ENCODE measurements around the gene SPAG8. TPM values are rescaled to one million over a fixed set of nuclear protein-coding genes. Genes with fewer than 3 reads are reported as not detected.

The SPAG8 gene
- total and polyA plus RNA-seq, 2 experiments from 2014 or later: 0.45 TPM

GRCh38 chr9:35813434-35814105 is 1.5 kb upstream of the SPAG8 start:
- Histone ChIP-seq H2AFZ (no peak overlapping the region), H3K4me1 (ENCODE audit: insufficient read depth) (peaks cover 18% of the 10 kb centered on the region), H3K4me3 (peak overlapping the region; percentile 48; the same call in 1 of the 2 replicates), H3K79me2 (replicated peaks; ENCODE audit: insufficient read depth) (no peaks in the 10 kb centered on the region), H3K4me2 (peak overlapping the region; percentile 91), H3K36me3 (ENCODE audit: insufficient read depth) (no peaks in the 10 kb centered on the region), H3F3A (replicated peaks; ENCODE audit: low read depth) (peaks cover 6% of the 10 kb centered on the region), H3K27me3 (ENCODE audit: insufficient read depth) (no peaks in the 10 kb centered on the region), H3K27ac (ENCODE audit: low read depth) (peak overlapping the region; percentile 91), H3K9me2 (ENCODE audit: insufficient read depth) (no peaks in the 10 kb centered on the region; the same call in 1 of the 2 replicates), H4K20me1 (replicated peaks; ENCODE audit: insufficient read depth) (no peaks in the 10 kb centered on the region)
- Mint-ChIP-seq H3K27me3 (ENCODE audit: insufficient read depth, low read depth, poor library complexity) (peaks cover 9% of the 10 kb centered on the region), H3K4me3 (peak overlapping the region; percentile 85), H3K4me1 (peaks cover 24% of the 10 kb centered on the region), H3K9me3 (peaks cover 3% of the 10 kb centered on the region; the same call in 2 of the 3 replicates), H3K36me3 (ENCODE audit: low read depth) (peaks cover 13% of the 10 kb centered on the region; the same call in 1 of the 3 replicates), H3K27ac (0 out of 2 replicates have a peak overlapping the region, but pooled peaks have one; percentile 45)
- no peak for TF ChIP-seq CREB1 (CRISPR knock-in tag; IDR thresholded peaks at IDR 0.05; ENCODE audit: low read depth)
- no peak for TF ChIP-seq REST (IDR thresholded peaks at IDR 0.05; ENCODE audit: unreplicated experiment)
- TF ChIP-seq JUNB (IDR thresholded peaks at IDR 0.05; ENCODE audit: unreplicated experiment): no peak
- no peak for TF ChIP-seq POLR2AphosphoS5 (IDR thresholded peaks at IDR 0.05; ENCODE audit: low read depth)
- peak; percentile 50 to 61 for TF ChIP-seq CTCF (conservative IDR thresholded peaks at IDR 0.05; ENCODE audit: low read depth in 2 of 2)
- peak; percentile 85 for DNase-seq (ENCODE audit: low spot score)
- ATAC-seq: peak; percentile 7

DNA sequence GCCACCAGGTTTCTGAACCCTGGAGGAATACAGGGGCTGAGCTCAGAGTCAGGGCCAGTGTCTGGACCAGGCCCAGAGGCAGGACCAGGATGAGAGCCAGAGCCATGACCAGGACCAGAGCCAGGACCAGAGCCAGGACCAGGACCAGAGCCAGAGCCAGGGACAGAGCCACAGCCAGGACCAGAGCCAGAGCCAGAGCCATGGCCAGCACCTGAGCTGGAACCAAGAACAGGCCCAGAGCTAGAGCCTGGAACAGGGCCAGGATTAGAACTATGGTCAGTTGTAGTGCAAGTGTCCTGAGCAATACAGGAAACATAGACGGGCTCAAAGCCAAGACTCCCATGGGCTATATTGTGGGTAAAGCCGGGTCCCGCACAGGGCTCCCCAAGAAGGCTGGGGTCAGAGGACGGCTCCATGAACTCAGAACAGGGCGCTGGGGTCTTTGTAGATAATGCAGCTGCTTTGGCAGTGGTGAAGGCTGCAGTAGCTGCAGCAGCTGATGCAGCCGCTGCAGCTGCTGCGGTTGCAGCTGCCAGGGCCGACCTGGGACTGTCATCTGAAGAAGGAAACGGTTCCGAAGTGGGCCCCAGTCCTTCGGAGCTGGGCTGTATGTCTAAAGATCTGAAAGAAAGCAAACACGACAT is 559 bp downstream of the SPAG8 start:
- Histone ChIP-seq H2AFZ (peak overlapping the region; percentile 57; the same call in 1 of the 2 replicates), H3K4me2 (peak overlapping the region; percentile 80), H3K9me2 (ENCODE audit: insufficient read depth) (no peaks in the 10 kb centered on the region; the same call in 1 of the 2 replicates), H3F3A (replicated peaks; ENCODE audit: low read depth) (peaks cover 6% of the 10 kb centered on the region), H3K27me3 (ENCODE audit: insufficient read depth) (no peaks in the 10 kb centered on the region), H3K36me3 (ENCODE audit: insufficient read depth) (no peaks in the 10 kb centered on the region), H3K27ac (ENCODE audit: low read depth) (no peak overlapping the region), H3K79me2 (replicated peaks; ENCODE audit: insufficient read depth) (no peaks in the 10 kb centered on the region), H3K4me1 (ENCODE audit: insufficient read depth) (peaks cover 18% of the 10 kb centered on the region), H3K4me3 (peak overlapping the region; percentile 47), H4K20me1 (replicated peaks; ENCODE audit: insufficient read depth) (no peaks in the 10 kb centered on the region)
- Mint-ChIP-seq H3K4me1 (peaks cover 24% of the 10 kb centered on the region), H3K27ac (no peak overlapping the region), H3K27me3 (ENCODE audit: insufficient read depth, low read depth, poor library complexity) (peaks cover 12% of the 10 kb centered on the region), H3K9me3 (peaks cover 3% of the 10 kb centered on the region; the same call in 1 of the 3 replicates), H3K4me3 (peak overlapping the region; percentile 80), H3K36me3 (ENCODE audit: low read depth) (peaks cover 13% of the 10 kb centered on the region; the same call in 2 of the 3 replicates)
- no peak for ATAC-seq
- no peak for DNase-seq (ENCODE audit: low spot score)
- TF ChIP-seq ZNF462 (CRISPR knock-in tag; IDR thresholded peaks at IDR 0.05): no peak
- no peak for TF ChIP-seq CREB1 (CRISPR knock-in tag; IDR thresholded peaks at IDR 0.05; ENCODE audit: low read depth)
- no peak for TF ChIP-seq POLR2AphosphoS5 (IDR thresholded peaks at IDR 0.05; ENCODE audit: low read depth)
- no peak for TF ChIP-seq EZH2 (IDR thresholded peaks at IDR 0.05; ENCODE audit: low read depth, unreplicated experiment)

Data from GM23338 (cell line).